A673 (cell line): ENCODE measurements around the gene HPS3. TPM values are rescaled to one million over a fixed set of nuclear protein-coding genes. Genes with fewer than 3 reads are reported as not detected.
A peak's percentile ranks its signal among the peaks of the same experiment; 100 is the strongest.

ENCODE experiments used
- Bru-seq: library from RNA; stranded (reverse); fragments of 400-500 nt; gene quantifications from one replicate; lab custom pipeline; 2021; lab: Mats Ljungman, UMichigan
- BruChase-seq, 2 experiments: library from RNA; stranded (reverse); fragments of 400-500 nt; gene quantifications; one replicate each; lab custom pipeline; 2021; lab: Mats Ljungman, UMichigan
- BruUV-seq: library from RNA; stranded (reverse); fragments of 400-500 nt; replicated peaks from 2 replicates; lab custom pipeline; 2021; lab: Mats Ljungman, UMichigan
- CTCF ChIA-PET: fragments of 300-600 bp; sonication (Branson Sonifier 250); formaldehyde crosslinking; loops from one replicate; lab custom pipeline; 2022; ENCODE audit warnings: antibody characterized with exemption; lab: Charles Lee
- POLR2A ChIA-PET: fragments of 300-600 bp; sonication (Branson Sonifier 250); formaldehyde crosslinking; loops from one replicate; lab custom pipeline; 2022; ENCODE audit warnings: antibody characterized with exemption; ENCODE audit not compliant: low non-redundant PET; lab: Charles Lee
- DNase-seq: peaks from one replicate; pipeline ENCODE4 v3.0.0-alpha.2; 2015; ENCODE audit warnings: low spot score
- H3K27ac ChIP-seq: fragments of 200-600 bp; sonication (generic); 2 replicates; pipeline ENCODE4 v1.5.1; 2016; ENCODE audit warnings: mixed run types, low read depth, mild to moderate bottlenecking, mixed read lengths, antibody characterized with exemption, low read length; ENCODE audit not compliant: poor library complexity, severe bottlenecking
- H3K27me3 ChIP-seq: fragments of 200-600 bp; sonication (generic); replicated peaks from 2 replicates; pipeline ENCODE4 v1.6.1; 2017; ENCODE audit warnings: mixed run types, low read depth, mild to moderate bottlenecking, mixed read lengths, antibody characterized with exemption, low read length; ENCODE audit not compliant: insufficient read depth, poor library complexity
- H3K36me3 ChIP-seq: fragments of 200-600 bp; sonication (generic); 2 replicates; pipeline ENCODE4 v1.6.1; 2016; ENCODE audit warnings: mixed run types, mild to moderate bottlenecking, mixed read lengths, antibody characterized with exemption, low read length; ENCODE audit not compliant: insufficient read depth, poor library complexity, severe bottlenecking
- H3K4me1 ChIP-seq: fragments of 200-600 bp; sonication (generic); 2 replicates; pipeline ENCODE4 v1.6.1; 2017; ENCODE audit warnings: mixed run types, mild to moderate bottlenecking, mixed read lengths, antibody characterized with exemption, low read length; ENCODE audit not compliant: insufficient read depth, poor library complexity, severe bottlenecking
- H3K4me3 ChIP-seq: fragments of 200-600 bp; sonication (generic); 2 replicates; pipeline ENCODE4 v1.5.1; 2016; ENCODE audit warnings: low read depth, mixed run types, mild to moderate bottlenecking, mixed read lengths, low read length; ENCODE audit not compliant: poor library complexity, severe bottlenecking
- H3K9me3 ChIP-seq: fragments of 200-600 bp; sonication (generic); 2 replicates; pipeline ENCODE4 v1.6.1; 2016; ENCODE audit warnings: mixed run types, low read depth, mild to moderate bottlenecking, mixed read lengths, antibody characterized with exemption, low read length; ENCODE audit not compliant: poor library complexity, severe bottlenecking
- CTCF ChIP-seq: fragments of 300-800, 200-600 bp; sonication (generic); conservative IDR thresholded peaks from 2 replicates; pipeline ENCODE4 v1.5.1; 2017; ENCODE audit warnings: low read depth, mild to moderate bottlenecking, antibody characterized with exemption, low read length, moderate library complexity, mixed read lengths
- EZH2 ChIP-seq: fragments of 200-600 bp; sonication (generic); IDR thresholded peaks from 2 replicates; pipeline ENCODE4 v1.6.1; 2017; ENCODE audit warnings: borderline replicate concordance, low read depth, mild to moderate bottlenecking, mixed read lengths, antibody characterized with exemption, low read length; ENCODE audit not compliant: poor library complexity, severe bottlenecking
- intact Hi-C: fragments of 100-400 bp; cut with micrococcal nuclease; formaldehyde crosslinking; loops from one replicate; pipeline ENCODE4 v1.10.0; 2022; ENCODE audit not compliant: unreplicated experiment
- long read RNA-seq: library from polyadenylated mRNA; stranded (forward); transcript quantifications from one replicate; pipeline ENCODE4 v2.0.0, GENCODE V29; 2022
- total RNA-seq: library from RNA; stranded (reverse); gene quantifications from 2 replicates; pipeline ENCODE4 v1.2.3, GENCODE V29; 2021

HPS3 gene
- 12.6 and 15.1 TPM in 2 replicates for total RNA-seq
- Bru-seq, nascent RNA: percentile 64 among the genes with signal in this experiment
- percentile 60 among the genes with signal in this experiment for BruChase-seq, experiment 1, labeled RNA remaining after a 2-hour chase
- BruChase-seq, experiment 2, labeled RNA remaining after a 6-hour chase: percentile 58 among the genes with signal in this experiment
- long read RNA-seq, full-length matches to known transcripts: 30 of 35 reads
- long read RNA-seq, partial matches to known transcripts: 2 of 35 reads
- long read RNA-seq, other reads (novel, unspliced or antisense): 3 of 35 reads

- POLR2A ChIA-PET: no interaction called here
- DNase-seq: peak; percentile 91
- peak within 1 kb of the TSS; percentile 85 for H3K4me3 ChIP-seq
- H3K36me3 ChIP-seq: no peaks in the 10 kb centered on the region
- no peaks in the 10 kb centered on the region for H3K4me1 ChIP-seq
- no peaks in the 10 kb centered on the region for H3K9me3 ChIP-seq
- no TSS peak for BruUV-seq
- intact Hi-C loops: no loop called here
- peak within 1 kb of the TSS; percentile 49 for H3K27ac ChIP-seq
- CTCF ChIA-PET: interaction anchor here (0.6 to 1.2 kb wide), 2 partner anchors 9 to 176 kb away, joined by 4 to 5 read pairs; no protein-coding TSS in a partner anchor
- no peaks in the 10 kb centered on the region for H3K27me3 ChIP-seq
- TF ChIP-seq EZH2 (no peak), CTCF (no peak)
These were observed at the start of gene HPS3 for GRCh38 chr3:149129326-149130205. TSS of gene HPS3 (plus strand) at chr3:149129638. CDS start at chr3:149129724, 86 bp downstream.

GRCh38 chr3:149080011-149080698, 49.3 kb upstream of the HPS3 start:
- H3K4me1 ChIP-seq: peaks cover 16% of the 10 kb centered on the region
- peak; percentile 36 for DNase-seq
- intact Hi-C loops: no loop called here
- peaks cover 25% of the 10 kb centered on the region for H3K36me3 ChIP-seq
- no peak for TF ChIP-seq CTCF
- H3K27me3 ChIP-seq: no peaks in the 10 kb centered on the region
- no peaks in the 10 kb centered on the region for H3K9me3 ChIP-seq
- BruUV-seq: no TSS peak
- POLR2A ChIA-PET: no interaction called here
- no peak overlapping the region for H3K4me3 ChIP-seq
- H3K27ac ChIP-seq: no peak overlapping the region
- CTCF ChIA-PET: no interaction called here

DNA sequence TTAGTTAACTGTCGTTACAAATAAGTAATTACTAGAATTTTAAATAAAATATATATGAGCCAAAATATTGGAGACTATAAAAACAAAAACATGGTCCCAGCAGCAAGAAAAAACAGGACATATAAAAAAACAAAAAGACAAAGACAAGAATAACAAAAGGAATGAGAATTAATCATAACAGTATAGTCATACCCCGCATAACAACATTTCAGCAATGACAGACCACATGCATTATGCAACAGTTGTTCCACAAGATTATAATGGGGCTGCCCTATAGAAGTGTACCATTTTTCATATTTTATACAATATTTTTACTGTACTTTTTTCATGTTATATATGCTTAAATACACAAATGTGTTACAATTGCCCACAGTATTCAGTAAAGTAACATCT, 48.7 kb upstream of the HPS3 start:
- DNase-seq: no peak
- H3K36me3 ChIP-seq: peaks cover 25% of the 10 kb centered on the region
- TF ChIP-seq CTCF: no peak
- TF ChIP-seq EZH2: no peak
- H3K4me1 ChIP-seq: peaks cover 16% of the 10 kb centered on the region
- ChIA-PET CTCF (no interaction called here), POLR2A (no interaction called here)
- H3K27ac ChIP-seq: no peak overlapping the region
- intact Hi-C loops: no loop called here
- H3K27me3 ChIP-seq: no peaks in the 10 kb centered on the region
- no TSS peak for BruUV-seq
- no peaks in the 10 kb centered on the region for H3K9me3 ChIP-seq
- H3K4me3 ChIP-seq: no peak overlapping the region
